WTC11 (cell line): ENCODE results near the gene USP4. TPM values are rescaled to one million over a fixed set of nuclear protein-coding genes. Genes with fewer than 3 reads are reported as not detected.

ENCODE experiments used
- ATAC-seq: fragments of 200-7000 bp; cut with Tn5 transposase; 2 replicates; pipeline ENCODE4 v1.10.0; 2021; ENCODE audit warnings: mild to moderate bottlenecking, moderate library complexity
- CTCF ChIA-PET: fragments of 300-600 bp; sonication (Branson Sonifier 250); formaldehyde crosslinking; loops from one replicate; lab custom pipeline; 2021; ENCODE audit warnings: antibody characterized with exemption; lab: Charles Lee
- POLR2A ChIA-PET: fragments of 350-600 bp; sonication (Branson Sonifier 250); formaldehyde crosslinking; loops from one replicate; lab custom pipeline; 2021; ENCODE audit warnings: antibody characterized with exemption; lab: Charles Lee
- DNase-seq: peaks from one replicate; pipeline ENCODE4 v3.0.0; 2021; ENCODE audit warnings: low spot score
- H3K27ac Mint-ChIP-seq: 2 replicates; pipeline ENCODE4 v1.8.0; 2021; ENCODE audit warnings: mixed read lengths
- H3K27me3 Mint-ChIP-seq: 2 replicates; pipeline ENCODE4 v1.8.0; 2021; ENCODE audit warnings: low read depth, mild to moderate bottlenecking, moderate library complexity, mixed read lengths
- H3K36me3 Mint-ChIP-seq: 2 replicates; pipeline ENCODE4 v1.8.0; 2021; ENCODE audit warnings: mixed read lengths
- H3K4me1 Mint-ChIP-seq: 2 replicates; pipeline ENCODE4 v1.8.0; 2022; ENCODE audit warnings: mixed read lengths
- H3K4me3 Mint-ChIP-seq: 2 replicates; pipeline ENCODE4 v1.8.0; 2021; ENCODE audit warnings: mild to moderate bottlenecking, moderate library complexity, mixed read lengths
- H3K9me3 Mint-ChIP-seq: 2 replicates; pipeline ENCODE4 v1.8.0; 2021; ENCODE audit warnings: mixed read lengths
- ATF1 ChIP-seq: sonication (generic); formaldehyde crosslinking; IDR thresholded peaks from 2 replicates; pipeline ENCODE4 v1.8.1; 2023; ENCODE audit warnings: mild to moderate bottlenecking, moderate library complexity, missing genetic modification reagents
- CREM ChIP-seq: sonication (generic); formaldehyde crosslinking; IDR thresholded peaks from 2 replicates; pipeline ENCODE4 v1.8.1; 2022; ENCODE audit warnings: mild to moderate bottlenecking, missing genetic modification reagents, moderate library complexity
- EMX1 ChIP-seq: fragments of 250-450 bp; sonication (Bioruptor Pico); IDR thresholded peaks from 2 replicates; pipeline ENCODE4 v1.8.0; 2021; ENCODE audit warnings: mild to moderate bottlenecking
- FOXK1 ChIP-seq: sonication (generic); formaldehyde crosslinking; IDR thresholded peaks from 2 replicates; pipeline ENCODE4 v1.8.0; 2022; ENCODE audit warnings: mild to moderate bottlenecking, moderate library complexity, missing genetic modification reagents
- GABPB1 ChIP-seq: sonication (generic); formaldehyde crosslinking; IDR thresholded peaks from 2 replicates; pipeline ENCODE4 v1.8.1; 2023; ENCODE audit warnings: mild to moderate bottlenecking, missing genetic modification reagents
- NR2C2 ChIP-seq: sonication (generic); formaldehyde crosslinking; IDR thresholded peaks from 2 replicates; pipeline ENCODE4 v1.8.0; 2022; ENCODE audit warnings: mild to moderate bottlenecking, missing genetic modification reagents
- STAT6 ChIP-seq: sonication (generic); formaldehyde crosslinking; conservative IDR thresholded peaks from 2 replicates; pipeline ENCODE4 v1.8.1; 2023; ENCODE audit warnings: mild to moderate bottlenecking, low read depth, missing genetic modification reagents, moderate library complexity
- USF1 ChIP-seq: sonication (generic); formaldehyde crosslinking; IDR thresholded peaks from 2 replicates; pipeline ENCODE4 v1.8.0; 2022; ENCODE audit warnings: mild to moderate bottlenecking, missing genetic modification reagents
- ZBTB21 ChIP-seq: sonication (generic); formaldehyde crosslinking; IDR thresholded peaks from 2 replicates; pipeline ENCODE4 v1.8.1; 2023; ENCODE audit warnings: mild to moderate bottlenecking, missing genetic modification reagents, borderline replicate concordance
- ZNF121 ChIP-seq: sonication (generic); formaldehyde crosslinking; IDR thresholded peaks from 2 replicates; pipeline ENCODE4 v1.8.0; 2023; ENCODE audit warnings: missing genetic modification reagents
- ZNF232 ChIP-seq: sonication (generic); formaldehyde crosslinking; IDR thresholded peaks from 2 replicates; pipeline ENCODE4 v1.8.0; 2022; ENCODE audit warnings: mild to moderate bottlenecking, missing genetic modification reagents
- total RNA-seq: library from RNA; stranded (reverse); gene quantifications from 3 replicates; pipeline ENCODE4 v1.2.3, GENCODE V29; 2021
- TF ChIP-seq, protein P1 (sequence below): fragments of 250-450 bp; sonication (Bioruptor Pico); IDR thresholded peaks from 2 replicates; pipeline ENCODE4 v1.9.0; 2021; ENCODE audit warnings: mild to moderate bottlenecking
- TF ChIP-seq, protein P2 (sequence below): fragments of 250-450 bp; sonication (Bioruptor Pico); conservative IDR thresholded peaks from 2 replicates; pipeline ENCODE4 v1.9.0; 2021; ENCODE audit warnings: mild to moderate bottlenecking
- TF ChIP-seq, protein P3 (sequence below): sonication (generic); formaldehyde crosslinking; IDR thresholded peaks from 2 replicates; pipeline ENCODE4 v1.8.1; 2022; ENCODE audit warnings: low read depth, mild to moderate bottlenecking, moderate library complexity, missing genetic modification reagents, borderline replicate concordance

The USP4 gene
- total RNA-seq, 1 experiment from 2014 or later = 29.1 TPM

GRCh38 chr3:49265661-49266386, 74.0 kb downstream of the USP4 start:
- CTCF ChIA-PET = interaction anchor here (1.5 to 1.9 kb wide), 2 partner anchors 95 to 188 kb away, joined by 3 to 8 read pairs; partner anchors contain the start of gene KLHDC8B
- Mint-ChIP-seq H3K4me1 (no peaks in the 10 kb centered on the region), H3K36me3 (no peaks in the 10 kb centered on the region), H3K4me3 (no peak overlapping the region), H3K27me3 (no peaks in the 10 kb centered on the region), H3K27ac (no peak overlapping the region), H3K9me3 (no peaks in the 10 kb centered on the region)
- no peak for ATAC-seq
- TF ChIP-seq ATF1 (CRISPR knock-in tag) = no peak
- POLR2A ChIA-PET = no interaction called here
- no peak for DNase-seq

DNA sequence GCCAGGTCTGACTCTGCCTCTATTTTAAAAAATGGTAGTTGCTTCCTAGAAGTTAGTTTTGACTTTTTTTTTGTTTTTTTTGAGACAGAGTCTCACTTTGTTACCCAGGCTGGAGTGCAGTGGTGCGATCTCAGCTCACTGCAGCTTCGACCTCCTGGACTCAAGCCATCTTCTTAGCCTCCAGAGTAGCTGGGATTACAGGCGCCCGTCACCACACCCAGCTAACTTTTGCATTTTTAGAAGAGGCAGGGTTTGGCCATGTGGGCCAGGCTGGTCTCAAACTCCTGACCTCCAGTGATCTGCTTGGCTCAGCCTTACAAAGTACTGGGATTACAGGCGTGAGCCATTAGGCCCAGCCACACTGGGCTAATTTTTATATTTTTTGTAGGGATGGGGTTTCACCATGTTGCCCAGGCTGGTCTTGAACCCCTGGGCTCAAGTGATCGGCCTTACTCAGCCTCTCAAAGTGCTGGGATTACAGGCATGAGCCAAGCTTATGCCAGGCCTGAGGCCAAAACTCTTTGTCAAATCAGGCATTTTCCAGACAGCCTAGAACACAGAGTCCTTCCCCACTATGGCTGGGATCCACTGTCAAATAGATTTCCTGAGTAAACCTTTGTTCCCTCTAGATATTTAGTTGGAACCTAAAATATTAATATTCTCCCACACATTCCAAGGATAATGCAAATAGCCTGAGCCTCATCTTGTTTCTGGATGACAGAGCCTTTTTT, 76.5 kb downstream of the USP4 start:
- no peak for ATAC-seq
- POLR2A ChIA-PET = interaction anchor here (0.7 kb wide), 1 partner anchor 12 kb away, joined by 5 read pairs; no protein-coding TSS in a partner anchor
- Mint-ChIP-seq H3K4me1 (no peaks in the 10 kb centered on the region), H3K9me3 (no peaks in the 10 kb centered on the region), H3K4me3 (no peak overlapping the region), H3K27ac (no peak overlapping the region), H3K36me3 (no peaks in the 10 kb centered on the region), H3K27me3 (no peaks in the 10 kb centered on the region)
- CTCF ChIA-PET = interaction anchor here (0.7 kb wide), 1 partner anchor 343 kb away, joined by 4 read pairs; no protein-coding TSS in a partner anchor
- no peak for DNase-seq
- no peak for TF ChIP-seq CREM (CRISPR knock-in tag)
- no peak for TF ChIP-seq ZBTB21 (CRISPR knock-in tag)
- TF ChIP-seq EMX1 (CRISPR knock-in tag) = no peak
- no peak for TF ChIP-seq FOXK1 (CRISPR knock-in tag)
- TF ChIP-seq NR2C2 (CRISPR knock-in tag) = no peak
- TF ChIP-seq, protein P1, sequence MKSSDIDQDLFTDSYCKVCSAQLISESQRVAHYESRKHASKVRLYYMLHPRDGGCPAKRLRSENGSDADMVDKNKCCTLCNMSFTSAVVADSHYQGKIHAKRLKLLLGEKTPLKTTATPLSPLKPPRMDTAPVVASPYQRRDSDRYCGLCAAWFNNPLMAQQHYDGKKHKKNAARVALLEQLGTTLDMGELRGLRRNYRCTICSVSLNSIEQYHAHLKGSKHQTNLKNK (CRISPR knock-in tag) = no peak
- no peak for TF ChIP-seq ZNF232
- no peak for TF ChIP-seq ZNF121 (CRISPR knock-in tag)
- TF ChIP-seq, protein P2, sequence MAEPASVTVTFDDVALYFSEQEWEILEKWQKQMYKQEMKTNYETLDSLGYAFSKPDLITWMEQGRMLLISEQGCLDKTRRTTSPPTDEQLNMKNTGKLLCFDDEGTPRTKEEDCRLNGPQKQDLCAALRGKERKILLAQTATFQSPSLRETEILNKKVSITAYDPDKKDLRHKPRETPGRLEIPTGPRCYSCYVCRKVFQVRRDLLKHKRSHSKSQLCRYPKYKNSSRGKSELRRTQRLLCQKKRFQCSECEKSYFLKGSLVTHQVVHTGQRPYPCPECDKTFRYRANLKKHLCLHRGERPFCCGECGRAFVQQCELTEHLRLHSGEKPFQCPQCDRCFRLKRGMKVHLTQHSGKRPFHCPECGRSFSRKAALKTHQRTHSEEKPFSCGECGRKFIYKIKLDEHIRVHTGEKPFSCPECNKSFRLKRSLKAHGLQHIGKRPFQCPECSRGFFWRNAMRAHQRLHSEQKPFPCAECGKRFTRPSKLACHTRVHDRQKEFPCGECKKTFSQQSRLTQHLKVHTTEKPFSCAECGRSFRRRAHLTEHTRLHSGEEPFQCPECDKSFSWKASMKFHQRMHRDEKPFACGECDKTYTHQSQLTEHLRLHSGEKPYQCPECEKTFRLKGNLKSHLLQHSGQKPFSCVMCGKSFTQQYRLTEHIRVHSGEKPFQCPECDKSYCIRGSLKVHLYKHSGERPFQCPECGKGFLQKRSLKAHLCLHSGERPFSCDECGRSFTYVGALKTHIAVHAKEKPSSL = no peak
- TF ChIP-seq, protein P3, sequence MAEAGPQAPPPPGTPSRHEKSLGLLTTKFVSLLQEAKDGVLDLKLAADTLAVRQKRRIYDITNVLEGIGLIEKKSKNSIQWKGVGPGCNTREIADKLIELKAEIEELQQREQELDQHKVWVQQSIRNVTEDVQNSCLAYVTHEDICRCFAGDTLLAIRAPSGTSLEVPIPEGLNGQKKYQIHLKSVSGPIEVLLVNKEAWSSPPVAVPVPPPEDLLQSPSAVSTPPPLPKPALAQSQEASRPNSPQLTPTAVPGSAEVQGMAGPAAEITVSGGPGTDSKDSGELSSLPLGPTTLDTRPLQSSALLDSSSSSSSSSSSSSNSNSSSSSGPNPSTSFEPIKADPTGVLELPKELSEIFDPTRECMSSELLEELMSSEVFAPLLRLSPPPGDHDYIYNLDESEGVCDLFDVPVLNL (CRISPR knock-in tag) = no peak
- TF ChIP-seq STAT6 (CRISPR knock-in tag) = no peak
- TF ChIP-seq USF1 (CRISPR knock-in tag) = no peak
- TF ChIP-seq GABPB1 (CRISPR knock-in tag) = no peak
